ENCODE measurements around the gene COPS8.

Gene COPS8

DNA sequence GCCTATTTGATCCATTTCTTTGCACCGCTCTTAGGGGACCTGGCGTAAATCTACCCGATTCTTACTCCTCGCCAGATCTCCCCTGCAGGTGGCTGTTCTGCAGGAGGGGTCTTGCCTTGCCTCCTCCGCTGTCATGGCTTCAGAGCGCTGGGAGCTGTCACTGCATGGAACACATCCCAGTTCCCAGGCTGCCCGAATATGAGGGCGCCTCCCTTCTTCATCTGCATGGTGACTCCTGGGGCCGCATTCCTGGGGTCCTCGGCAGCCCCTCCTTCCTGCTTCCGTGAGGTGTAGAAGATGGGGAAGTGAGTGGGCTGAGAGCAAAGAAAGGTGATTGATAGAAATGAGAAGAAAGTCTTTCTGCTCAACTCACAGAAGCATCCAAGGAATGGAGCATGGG, 27.3 kb upstream of the COPS8 start:
- peaks cover 4% of the 10 kb centered on the region for H3K27me3 Mint-ChIP-seq
- H3K9me3 Mint-ChIP-seq: no peaks in the 10 kb centered on the region
- peaks cover 15% of the 10 kb centered on the region for H3K4me1 Mint-ChIP-seq (ENCODE audit: low read depth)
- H3K36me3 Mint-ChIP-seq (ENCODE audit: low read depth): no peaks in the 10 kb centered on the region
- H3K27ac Mint-ChIP-seq: no peak overlapping the region
- DNase-seq: no peak
- no peak overlapping the region for H3K4me3 Mint-ChIP-seq

- no peaks in the 10 kb centered on the region for H3K36me3 Mint-ChIP-seq (ENCODE audit: low read depth)
- DNase-seq: no peak
- H3K27me3 Mint-ChIP-seq: peaks cover 4% of the 10 kb centered on the region
- no peak overlapping the region for H3K4me3 Mint-ChIP-seq
- H3K4me1 Mint-ChIP-seq (ENCODE audit: low read depth): peaks cover 15% of the 10 kb centered on the region
- H3K9me3 Mint-ChIP-seq: no peaks in the 10 kb centered on the region
- H3K27ac Mint-ChIP-seq: peak overlapping the region; percentile 55
Measured at GRCh38 chr2:237059155-237059875, 26.4 kb upstream of the COPS8 start.

- H3K27ac Mint-ChIP-seq: no peak overlapping the region
- H3K4me3 Mint-ChIP-seq: no peak overlapping the region
- no peaks in the 10 kb centered on the region for H3K9me3 Mint-ChIP-seq
- no peaks in the 10 kb centered on the region for H3K36me3 Mint-ChIP-seq (ENCODE audit: low read depth)
- DNase-seq: no peak
- H3K4me1 Mint-ChIP-seq (ENCODE audit: low read depth): peaks cover 15% of the 10 kb centered on the region
- peaks cover 4% of the 10 kb centered on the region for H3K27me3 Mint-ChIP-seq
Measured at GRCh38 chr2:237060534-237061312, 25.0 kb upstream of the COPS8 start.

DNA sequence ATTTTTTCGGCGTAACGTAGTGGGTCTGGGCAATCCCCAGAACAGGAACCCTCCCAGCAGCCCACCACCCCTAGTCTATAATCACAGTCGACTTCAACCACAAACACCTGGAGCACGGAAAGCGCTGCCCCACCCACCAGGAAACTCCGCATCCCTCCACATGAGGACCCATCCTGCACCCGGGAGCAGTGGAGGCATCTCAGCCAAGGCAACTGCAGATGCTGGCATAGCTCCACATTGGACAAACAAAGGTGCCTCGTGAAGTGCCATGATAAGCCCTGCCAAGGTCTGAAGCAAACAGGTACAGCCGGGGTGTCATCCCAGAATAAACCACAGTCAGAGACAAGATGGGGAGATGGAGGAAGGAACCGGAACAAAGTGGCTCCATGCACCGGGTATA, 24.3 kb upstream of the COPS8 start:
- peaks cover 4% of the 10 kb centered on the region for H3K27me3 Mint-ChIP-seq
- H3K36me3 Mint-ChIP-seq (ENCODE audit: low read depth): no peaks in the 10 kb centered on the region
- no peaks in the 10 kb centered on the region for H3K9me3 Mint-ChIP-seq
- no peak for DNase-seq
- H3K27ac Mint-ChIP-seq: no peak overlapping the region
- peaks cover 15% of the 10 kb centered on the region for H3K4me1 Mint-ChIP-seq (ENCODE audit: low read depth)
- H3K4me3 Mint-ChIP-seq: no peak overlapping the region

GRCh38 chr2:237062585-237062984, 23.1 kb upstream of the COPS8 start:
- H3K4me1 Mint-ChIP-seq (ENCODE audit: low read depth): peaks cover 15% of the 10 kb centered on the region
- no peak for DNase-seq
- no peaks in the 10 kb centered on the region for H3K36me3 Mint-ChIP-seq (ENCODE audit: low read depth)
- H3K27me3 Mint-ChIP-seq: peaks cover 4% of the 10 kb centered on the region
- H3K9me3 Mint-ChIP-seq: no peaks in the 10 kb centered on the region
- no peak overlapping the region for H3K4me3 Mint-ChIP-seq
- H3K27ac Mint-ChIP-seq: no peak overlapping the region

DNA sequence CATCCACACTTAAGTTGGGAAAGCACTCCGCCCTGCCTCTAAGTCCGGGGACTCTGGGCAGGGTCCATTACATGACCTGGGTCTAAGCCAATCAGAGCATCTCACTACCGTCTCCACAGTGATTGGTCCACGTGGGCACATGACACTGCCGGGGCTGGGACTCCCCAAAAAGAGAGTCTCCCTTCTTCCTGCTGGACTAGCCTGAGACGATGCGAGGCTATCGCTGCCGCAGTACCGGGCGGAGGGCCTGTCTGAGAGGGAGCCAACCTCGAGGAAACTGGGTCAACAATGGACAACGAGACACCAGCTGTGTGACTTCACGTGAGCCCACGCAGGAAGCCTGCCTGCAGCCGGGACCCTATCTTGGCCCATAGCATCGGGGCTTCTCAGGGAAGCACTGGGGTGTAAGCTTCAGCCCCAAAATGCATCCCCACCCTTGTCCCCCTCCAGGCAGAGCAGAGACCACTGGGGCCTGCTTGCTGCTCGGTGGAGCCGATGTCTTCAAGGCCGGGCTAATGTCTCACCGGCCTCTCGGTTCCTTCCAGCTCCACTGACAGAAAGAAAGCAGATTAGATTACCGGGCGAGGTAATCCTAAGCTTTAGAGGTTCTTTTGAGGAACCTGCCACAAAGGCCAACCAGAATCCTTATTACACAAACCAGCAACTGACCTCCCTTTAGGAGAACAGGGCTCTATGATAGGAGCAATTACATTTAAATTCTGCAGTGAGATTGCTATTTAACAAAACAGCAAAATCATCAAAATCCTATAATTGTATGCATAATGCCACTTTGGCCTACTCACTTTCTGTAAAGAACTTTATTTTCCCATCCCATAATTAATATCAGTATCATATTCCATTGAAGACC, 21.3 kb upstream of the COPS8 start:
- DNase-seq: no peak
- no peaks in the 10 kb centered on the region for H3K9me3 Mint-ChIP-seq
- H3K4me1 Mint-ChIP-seq (ENCODE audit: low read depth): peaks cover 6% of the 10 kb centered on the region
- H3K36me3 Mint-ChIP-seq (ENCODE audit: low read depth): no peaks in the 10 kb centered on the region
- H3K27me3 Mint-ChIP-seq: peaks cover 4% of the 10 kb centered on the region
- H3K27ac Mint-ChIP-seq: no peak overlapping the region
- no peak overlapping the region for H3K4me3 Mint-ChIP-seq

- no peak for DNase-seq
- no peaks in the 10 kb centered on the region for H3K9me3 Mint-ChIP-seq
- H3K27ac Mint-ChIP-seq: no peak overlapping the region
- H3K36me3 Mint-ChIP-seq (ENCODE audit: low read depth): no peaks in the 10 kb centered on the region
- H3K27me3 Mint-ChIP-seq: peaks cover 4% of the 10 kb centered on the region
- no peak overlapping the region for H3K4me3 Mint-ChIP-seq
- H3K4me1 Mint-ChIP-seq (ENCODE audit: low read depth): no peaks in the 10 kb centered on the region
Measured at GRCh38 chr2:237065071-237065377, 20.7 kb upstream of the COPS8 start.

DNA sequence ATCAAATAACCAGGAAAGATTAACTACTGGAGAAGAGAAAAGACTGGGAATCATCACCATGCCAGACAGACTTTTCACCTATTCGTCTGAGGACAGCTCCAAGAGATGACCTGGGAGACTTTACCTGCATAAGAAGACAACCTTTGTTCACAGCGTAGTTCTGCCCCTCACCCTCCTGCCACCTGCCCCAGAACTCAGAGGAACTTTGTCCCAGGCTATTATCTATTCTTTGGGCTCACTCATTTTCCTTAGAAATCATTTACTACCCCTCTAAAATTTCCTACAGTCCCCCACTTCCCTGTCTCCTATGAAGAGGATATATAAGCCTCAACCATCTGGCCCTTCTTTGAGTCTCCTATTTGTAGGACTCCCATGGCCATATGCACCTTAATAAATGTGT, 19.3 kb upstream of the COPS8 start:
- Mint-ChIP-seq H3K36me3 (ENCODE audit: low read depth) (no peaks in the 10 kb centered on the region), H3K27ac (no peak overlapping the region), H3K4me1 (ENCODE audit: low read depth) (no peaks in the 10 kb centered on the region), H3K4me3 (no peak overlapping the region), H3K9me3 (no peaks in the 10 kb centered on the region), H3K27me3 (no peaks in the 10 kb centered on the region)
- DNase-seq: no peak

DNA sequence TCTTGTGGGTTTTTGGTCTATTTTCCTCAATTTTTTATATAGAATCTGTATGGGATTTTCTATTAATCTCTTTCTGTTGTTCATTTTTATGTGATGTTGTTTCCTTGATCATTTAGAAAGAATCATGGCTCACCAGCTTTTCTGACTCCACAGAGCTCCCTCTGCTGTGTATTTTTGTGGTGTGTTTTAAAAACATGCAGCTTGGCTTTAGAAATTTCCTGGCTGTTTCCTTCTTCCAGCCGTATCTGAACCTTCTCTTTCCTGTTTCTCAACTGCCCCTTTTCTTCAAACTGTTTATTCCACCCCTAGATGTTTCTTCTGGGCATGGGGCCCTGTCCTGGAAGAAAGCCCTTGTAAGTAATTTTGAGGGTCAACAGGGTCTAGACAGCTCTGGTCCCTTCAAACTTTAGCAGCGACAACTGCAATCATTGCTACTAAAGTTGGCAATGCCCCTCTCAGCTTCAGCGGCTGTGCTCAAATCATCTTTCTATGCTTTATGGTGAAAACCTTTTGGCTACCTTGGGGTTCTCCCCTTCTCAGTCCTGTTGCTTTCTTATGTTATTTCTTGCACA, 17.6 kb upstream of the COPS8 start:
- no peaks in the 10 kb centered on the region for H3K9me3 Mint-ChIP-seq
- H3K4me3 Mint-ChIP-seq: no peak overlapping the region
- H3K36me3 Mint-ChIP-seq (ENCODE audit: low read depth): no peaks in the 10 kb centered on the region
- no peaks in the 10 kb centered on the region for H3K4me1 Mint-ChIP-seq (ENCODE audit: low read depth)
- H3K27ac Mint-ChIP-seq: no peak overlapping the region
- DNase-seq: no peak
- no peaks in the 10 kb centered on the region for H3K27me3 Mint-ChIP-seq

- H3K9me3 Mint-ChIP-seq: no peaks in the 10 kb centered on the region
Measured at GRCh38 chr2:237072067-237072931, 13.4 kb upstream of the COPS8 start.

GRCh38 chr2:237073552-237073951, 12.1 kb upstream of the COPS8 start:
- Mint-ChIP-seq H3K36me3 (ENCODE audit: low read depth) (no peaks in the 10 kb centered on the region), H3K4me1 (ENCODE audit: low read depth) (no peaks in the 10 kb centered on the region), H3K9me3 (no peaks in the 10 kb centered on the region), H3K27me3 (no peaks in the 10 kb centered on the region), H3K27ac (no peak overlapping the region), H3K4me3 (no peak overlapping the region)
- DNase-seq: no peak

More at GRCh38 chr2:237072067-237072931, 13.4 kb upstream of the COPS8 start:
- H3K36me3 Mint-ChIP-seq (ENCODE audit: low read depth): no peaks in the 10 kb centered on the region
- no peaks in the 10 kb centered on the region for H3K27me3 Mint-ChIP-seq
- peak; percentile 81 for DNase-seq
- no peak overlapping the region for H3K4me3 Mint-ChIP-seq
- no peak overlapping the region for H3K27ac Mint-ChIP-seq
- no peaks in the 10 kb centered on the region for H3K4me1 Mint-ChIP-seq (ENCODE audit: low read depth)

DNA sequence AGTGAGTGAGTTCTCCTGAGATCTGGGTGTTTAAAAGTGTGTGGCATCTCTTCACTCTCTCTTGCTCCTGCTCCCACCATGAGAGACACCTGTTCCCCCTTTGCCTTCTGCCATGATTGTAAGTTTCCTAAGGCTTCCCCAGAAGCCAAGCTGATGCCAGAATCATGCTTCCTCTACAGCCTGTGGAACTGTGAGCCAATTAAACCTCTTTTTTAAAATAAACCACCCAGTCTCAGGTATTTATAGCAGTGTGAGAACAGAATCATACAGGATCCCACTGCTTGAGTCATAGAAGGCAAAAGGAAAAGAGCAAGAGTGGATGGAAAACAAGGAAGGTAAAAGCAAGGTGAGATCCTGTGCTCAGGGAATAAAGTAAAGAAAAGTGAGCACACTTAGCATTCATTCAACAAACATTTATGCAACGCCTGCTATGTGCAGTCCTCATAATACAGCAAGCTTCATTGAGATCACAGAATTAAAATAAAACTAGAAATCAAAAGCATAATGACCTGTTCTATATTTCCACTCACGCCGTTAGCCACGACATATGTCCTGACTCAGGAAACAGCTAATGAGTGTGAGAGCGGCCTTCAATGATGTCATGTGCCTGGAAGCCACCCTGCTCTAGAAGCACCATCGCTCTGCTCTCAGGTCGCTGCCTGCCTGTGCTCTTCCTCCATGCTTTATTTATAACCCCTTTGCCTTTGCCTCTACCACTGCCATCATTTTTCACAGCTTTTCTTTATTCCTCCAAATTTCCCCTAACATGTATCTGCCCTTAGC, 11.3 kb upstream of the COPS8 start:
- no peaks in the 10 kb centered on the region for H3K36me3 Mint-ChIP-seq (ENCODE audit: low read depth)
- no peaks in the 10 kb centered on the region for H3K27me3 Mint-ChIP-seq
- H3K27ac Mint-ChIP-seq: no peak overlapping the region

More for the DNA sequence above, 11.3 kb upstream of the COPS8 start:
- no peaks in the 10 kb centered on the region for H3K4me1 Mint-ChIP-seq (ENCODE audit: low read depth)
- no peak overlapping the region for H3K4me3 Mint-ChIP-seq
- H3K9me3 Mint-ChIP-seq: no peaks in the 10 kb centered on the region
- DNase-seq: no peak

Data from activated T-cell treated with anti-CD3 and anti-CD28 coated beads, Interleukin-2, amount 50 U/mL, for 24 hours (primary cell).